ENCODE data around the gene STXBP3.
"Not testable (repeated sequence)": the region's sequence is repeated elsewhere in the genome, so short reads cannot be mapped to it uniquely, and the experiment has no call there.

Gene STXBP3

GRCh38 chr1:108728327-108728923 is 18.0 kb upstream of the STXBP3 start:
- no peak for DNase-seq (ENCODE audit: low read depth in 2 of 2)

- DNase-seq (ENCODE audit: low read depth in 2 of 2), result no peak
Observed at GRCh38 chr1:108729481-108729880, 17.0 kb upstream of the STXBP3 start.

- DNase-seq (ENCODE audit: low read depth in 2 of 2), result no peak
Observed at GRCh38 chr1:108732398-108732797, 14.1 kb upstream of the STXBP3 start.

GRCh38 chr1:108734171-108734865 is 12.2 kb upstream of the STXBP3 start:
- no peak for DNase-seq (ENCODE audit: low read depth in 2 of 2)

DNA sequence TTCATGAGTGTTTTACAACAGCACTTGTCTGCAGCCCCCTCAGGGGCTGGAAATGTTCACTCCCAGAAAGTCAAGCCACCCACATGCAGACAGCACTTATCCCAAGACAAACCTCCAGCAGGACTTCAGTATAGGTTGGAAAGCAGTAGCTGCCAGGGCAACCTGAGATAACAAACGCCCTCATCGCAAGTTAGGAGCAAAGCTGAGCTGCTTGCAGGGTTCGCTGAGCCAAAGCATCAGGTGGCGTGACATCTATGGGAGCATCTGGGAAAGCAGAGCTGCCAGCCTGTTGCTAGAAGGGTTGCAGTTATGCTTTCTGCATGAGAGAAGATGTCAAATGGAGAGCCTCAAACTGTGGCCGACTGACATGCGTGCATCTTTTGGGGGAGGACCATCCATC is 4.2 kb upstream of the STXBP3 start:
- DNase-seq (ENCODE audit: low read depth in 2 of 2), result no peak

DNA sequence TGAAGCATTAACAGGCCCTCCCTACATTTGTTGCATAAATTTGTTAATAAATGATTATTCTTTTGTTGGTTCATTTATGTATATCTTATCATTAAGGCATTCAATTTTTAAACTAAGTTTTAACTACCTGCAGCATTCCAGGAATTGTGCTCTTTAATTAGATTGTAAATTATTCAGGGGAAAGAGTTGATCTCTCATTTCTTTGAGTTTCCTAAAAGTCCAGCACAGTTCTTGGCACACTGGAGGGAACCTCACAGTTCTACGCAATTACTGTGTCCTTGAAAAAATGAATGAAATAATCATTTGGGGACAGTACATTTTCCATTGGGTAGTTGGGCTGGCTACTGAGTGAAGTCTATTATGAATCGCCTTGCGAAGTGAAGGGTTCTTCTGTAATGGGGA is 493 bp upstream of the STXBP3 start:
- DNase-seq (ENCODE audit: low read depth in 2 of 2), result no peak

DNA sequence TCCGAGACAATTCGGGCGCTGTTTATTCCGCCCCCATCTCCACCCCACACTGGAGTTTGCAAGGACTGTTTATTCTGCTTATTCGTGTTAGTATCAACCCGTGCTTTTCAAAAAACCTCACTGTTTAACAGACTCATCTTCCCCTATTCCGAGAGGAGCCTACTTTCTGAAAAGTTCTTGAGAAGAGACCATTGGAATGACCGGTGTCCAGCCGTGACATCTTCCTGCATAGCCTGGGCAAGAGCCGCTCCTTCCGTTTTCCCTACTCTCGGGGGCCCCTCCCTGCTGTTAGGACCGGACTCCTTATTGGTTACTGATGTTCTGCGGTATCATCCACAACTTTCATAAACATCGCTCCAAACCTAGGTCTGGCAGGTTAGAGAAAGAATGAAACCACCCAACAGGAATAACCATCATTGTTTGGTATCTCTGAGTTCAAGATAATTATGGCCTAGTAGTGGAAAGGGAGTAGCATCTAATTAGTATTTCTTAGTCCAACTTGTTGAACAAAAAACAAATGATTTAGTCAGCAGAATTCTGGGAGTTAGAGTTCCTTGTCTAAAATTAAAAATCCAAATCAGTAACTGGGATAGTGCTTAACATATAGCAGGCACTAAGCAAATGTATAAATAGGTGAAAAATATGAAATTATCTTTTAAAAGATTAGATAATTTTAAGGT is 837 bp downstream of the STXBP3 start:
- peak; percentile 13 to 31 for DNase-seq (ENCODE audit: low read depth in 2 of 2)

GRCh38 chr1:108747898-108748297 is 1.4 kb downstream of the STXBP3 start:
- no peak for DNase-seq (ENCODE audit: low read depth in 2 of 2)

DNA sequence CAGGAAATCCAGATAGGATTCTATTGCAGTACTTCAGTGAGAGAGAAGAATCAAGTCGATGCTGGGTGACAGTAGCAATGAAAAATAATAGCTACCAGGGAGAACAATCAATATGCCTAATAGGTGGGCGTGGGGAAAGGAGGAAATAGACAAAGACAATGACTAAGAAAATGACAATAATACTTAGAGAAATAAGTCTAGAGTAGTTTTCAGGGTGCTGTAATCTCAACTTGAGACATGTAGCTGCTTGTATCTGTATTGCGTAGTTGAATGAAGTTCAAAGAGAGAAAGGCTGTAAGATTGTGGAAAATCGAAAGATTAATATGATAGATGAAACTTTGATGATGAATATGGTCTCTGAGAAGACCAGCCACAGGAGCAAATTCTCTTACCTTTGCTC is 2.6 kb downstream of the STXBP3 start:
- DNase-seq (ENCODE audit: low read depth in 2 of 2), result no peak

DNA sequence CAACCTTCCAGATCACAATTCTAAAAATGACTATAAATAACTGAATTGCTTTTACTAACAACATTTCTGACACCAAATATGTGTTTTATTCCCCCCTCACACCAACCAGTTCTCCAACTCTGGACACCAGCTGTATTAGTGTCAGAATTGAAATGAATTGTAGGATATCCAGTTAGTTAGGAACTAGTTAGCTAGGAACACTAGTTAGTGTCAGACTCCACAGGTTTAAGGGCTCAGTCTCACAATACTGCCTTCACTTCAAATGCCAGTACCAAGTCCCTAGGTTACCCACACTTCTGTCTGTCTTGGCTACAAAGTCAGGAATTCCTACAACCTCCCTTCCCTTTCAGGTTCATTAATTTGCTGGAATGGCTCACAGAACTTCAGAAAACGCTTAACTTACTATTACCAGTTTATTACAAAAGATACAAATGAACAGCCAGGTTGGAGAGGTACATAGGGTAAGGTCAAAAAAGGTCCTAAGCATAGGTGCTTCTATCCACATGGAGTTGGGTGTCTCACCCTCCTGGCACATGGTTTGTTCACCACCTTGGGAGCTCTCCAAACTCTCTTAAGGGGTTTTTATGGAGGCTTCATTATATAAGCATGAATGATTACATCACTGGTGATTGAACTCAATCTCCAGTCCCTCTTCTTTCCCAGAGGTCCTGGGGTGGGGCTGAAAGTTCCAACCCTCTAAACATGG is 4.2 kb downstream of the STXBP3 start:
- DNase-seq (ENCODE audit: low read depth in 2 of 2), result no peak

DNA sequence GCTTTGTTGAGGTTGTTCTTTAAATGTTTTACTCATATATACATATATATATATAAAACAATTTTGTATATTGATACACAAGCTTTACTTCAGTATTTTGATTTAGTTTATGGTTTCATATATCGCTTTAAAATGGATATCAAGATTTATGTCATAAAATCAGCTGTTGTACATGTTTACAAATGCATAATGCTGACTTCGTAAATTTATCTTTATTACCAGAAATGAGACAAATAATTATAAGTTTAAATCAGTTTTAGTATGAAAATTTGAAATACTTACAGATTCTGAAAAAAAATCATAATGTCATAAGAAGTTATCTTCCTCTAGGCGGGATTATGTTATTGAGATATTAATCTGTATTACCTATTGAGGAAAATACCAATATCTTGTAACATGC is 6.9 kb downstream of the STXBP3 start:
- no peak for DNase-seq (ENCODE audit: low read depth in 2 of 2)

DNA sequence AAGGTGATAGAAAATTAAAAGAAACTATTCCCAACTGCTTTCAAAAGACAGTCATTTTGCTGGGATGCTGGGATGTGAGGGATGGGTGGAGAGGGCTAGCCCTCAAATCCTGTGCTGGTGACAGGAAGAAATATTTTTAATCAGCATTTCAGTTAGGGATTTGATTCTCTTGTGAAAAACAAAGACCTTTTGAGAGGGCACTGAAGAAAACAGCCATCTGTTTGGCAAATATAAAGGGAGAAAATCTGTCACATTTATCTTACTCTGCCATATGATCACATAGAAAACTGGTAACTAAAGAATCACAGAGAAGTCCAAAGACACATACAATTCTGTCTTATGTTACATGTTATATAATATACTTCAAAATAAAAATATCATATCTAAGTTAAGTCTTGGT is 12.3 kb downstream of the STXBP3 start:
- DNase-seq (ENCODE audit: low read depth in 2 of 2), result no peak

GRCh38 chr1:108767115-108767514 is 20.6 kb downstream of the STXBP3 start:
- no peak for DNase-seq (ENCODE audit: low read depth in 2 of 2)

DNA sequence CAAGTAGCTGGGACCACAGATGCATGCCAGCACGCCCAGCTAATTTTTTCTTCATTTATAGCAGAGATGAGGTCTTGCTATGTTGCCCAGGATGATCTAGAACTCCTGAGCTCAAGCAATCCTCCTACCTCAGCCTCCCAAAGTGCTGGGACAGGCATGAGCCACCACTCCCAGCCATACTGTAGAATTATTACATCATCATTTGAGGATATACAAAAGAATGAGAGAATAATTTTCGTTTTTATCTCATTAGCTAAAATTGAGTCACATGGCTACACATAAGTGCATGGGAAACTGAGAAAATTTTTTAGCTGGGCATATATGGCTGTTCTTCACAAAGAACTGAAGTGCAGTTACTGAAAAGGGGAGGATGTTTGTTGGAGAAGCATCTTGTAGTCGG is 21.2 kb downstream of the STXBP3 start:
- DNase-seq (ENCODE audit: low read depth in 2 of 2), result no peak

DNA sequence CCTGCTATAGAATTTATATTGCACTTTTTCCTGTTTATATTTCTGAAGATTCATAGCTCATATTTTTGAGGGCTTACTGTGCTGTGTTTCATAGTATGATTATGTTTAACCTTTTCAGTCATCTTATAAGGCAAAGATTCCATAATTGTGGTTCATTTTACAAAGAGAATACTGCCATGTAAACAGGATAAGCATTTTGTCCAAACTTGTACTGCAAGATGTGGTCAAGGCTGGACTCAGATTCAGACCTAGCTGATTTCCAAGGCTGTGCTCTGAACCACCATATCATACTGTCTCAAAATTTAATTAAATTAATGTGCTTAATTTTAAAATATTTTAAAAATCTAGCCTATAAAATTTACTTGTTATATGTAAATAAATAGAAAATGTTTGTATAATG is 31.4 kb downstream of the STXBP3 start:
- no peak for DNase-seq (ENCODE audit: low read depth in 2 of 2)

DNA sequence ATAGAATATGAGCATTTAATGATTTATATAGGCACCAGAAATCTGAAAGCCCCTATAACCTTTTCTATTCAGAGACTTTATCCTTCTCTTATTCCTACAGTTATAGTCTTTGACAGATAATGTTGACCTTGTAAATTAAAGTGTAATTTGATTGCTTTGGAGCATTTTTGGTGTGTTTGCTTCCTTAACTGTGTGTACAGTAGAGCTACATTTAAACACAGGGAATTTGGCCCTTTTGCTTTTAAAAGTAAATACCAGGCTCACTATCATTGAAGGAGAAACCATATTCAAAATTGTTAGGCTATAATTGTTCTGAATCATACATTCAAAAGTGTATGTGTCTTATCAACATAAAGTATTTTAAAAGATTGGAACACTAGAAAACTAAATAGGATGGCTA is 33.0 kb downstream of the STXBP3 start:
- no peak for DNase-seq (ENCODE audit: low read depth in 2 of 2)

DNA sequence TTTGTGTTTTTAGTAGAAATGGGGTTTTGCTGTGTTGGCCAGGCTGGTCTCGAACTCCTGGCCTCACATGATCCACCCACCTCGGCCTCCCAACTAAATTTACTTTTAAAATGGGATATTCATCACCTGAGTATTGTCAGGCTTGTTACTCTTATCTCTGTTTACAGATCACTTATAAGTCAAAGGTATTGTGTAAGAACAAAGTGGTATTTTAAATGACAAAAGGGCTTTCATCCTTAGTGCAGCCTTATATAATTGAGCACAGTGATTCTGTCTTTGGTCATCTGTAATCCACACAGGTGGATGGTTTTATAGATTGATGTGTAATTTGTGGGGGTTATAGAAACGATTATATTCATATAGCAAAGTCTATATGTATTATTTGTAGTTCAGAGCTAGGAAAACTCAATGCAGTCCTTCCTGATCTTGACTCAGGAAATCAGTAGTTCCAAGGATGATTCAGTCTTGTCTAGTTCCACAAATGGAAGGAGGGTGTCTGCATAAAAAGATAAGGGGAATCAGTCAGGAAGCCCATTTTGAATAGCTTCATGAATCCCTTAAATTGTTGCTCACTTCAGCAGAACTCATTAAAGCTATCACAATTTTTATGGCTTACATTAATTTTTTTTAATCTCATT is 34.6 kb downstream of the STXBP3 start:
- no peak for DNase-seq (ENCODE audit: low read depth in 2 of 2)

DNA sequence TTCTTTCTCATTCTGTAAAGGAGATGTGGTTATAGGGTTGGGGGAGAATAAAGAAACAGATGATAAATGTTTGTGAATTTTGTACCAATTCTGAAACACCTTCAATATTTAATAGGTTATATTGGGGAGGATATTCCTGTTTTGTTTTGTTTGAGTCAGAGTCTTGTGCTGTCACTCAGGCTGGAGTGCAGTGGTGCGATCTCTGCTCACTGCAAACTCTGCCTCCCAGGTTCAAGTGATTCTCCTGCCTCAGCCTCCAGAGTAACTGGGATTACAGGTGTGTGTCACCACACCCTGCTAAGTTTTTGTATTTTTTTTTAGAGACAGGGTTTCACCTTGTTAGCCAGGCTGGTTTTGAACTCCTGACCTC is 35.1 kb downstream of the STXBP3 start:
- not testable (repeated sequence) for DNase-seq (ENCODE audit: low read depth in 2 of 2)

DNA sequence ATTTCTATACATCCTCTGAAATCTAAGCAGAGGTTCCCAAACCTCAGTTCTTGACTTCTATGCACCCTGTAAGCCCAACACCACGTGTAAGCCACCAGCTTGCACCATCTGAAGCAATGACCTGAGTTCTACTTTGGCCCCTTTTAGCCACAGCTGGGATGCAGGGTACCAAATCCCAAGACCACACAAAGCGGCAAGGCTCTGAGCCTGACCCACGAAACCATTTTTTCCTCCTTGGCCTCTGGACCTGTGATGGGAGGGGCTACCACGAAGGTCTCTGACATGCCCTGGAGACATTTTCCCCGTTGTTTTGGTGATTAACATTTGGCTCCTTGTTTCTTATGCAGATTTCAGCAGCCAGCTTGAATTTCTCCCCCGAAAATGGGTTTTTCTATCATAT is 38.8 kb downstream of the STXBP3 start:
- DNase-seq (ENCODE audit: low read depth in 2 of 2), result no peak

DNA sequence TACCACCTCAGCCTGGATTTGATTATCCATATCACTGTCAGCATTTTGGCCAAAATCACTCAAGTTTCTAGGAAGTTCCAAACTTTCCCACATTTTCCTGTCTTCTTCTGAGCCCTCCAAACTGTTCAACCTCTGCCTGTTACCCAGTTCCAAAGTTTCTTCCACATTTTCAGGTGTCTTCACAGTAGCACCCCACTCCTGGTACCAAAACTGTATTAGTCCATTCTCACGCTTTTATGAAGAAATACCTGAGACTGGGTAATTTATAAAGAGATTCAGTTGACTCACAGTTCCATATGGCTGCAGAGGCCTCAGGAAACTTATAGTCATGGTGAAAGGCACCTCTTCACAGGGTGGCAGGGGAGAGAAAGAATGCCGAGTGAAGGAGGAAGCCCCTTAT is 39.4 kb downstream of the STXBP3 start:
- no peak for DNase-seq (ENCODE audit: low read depth in 2 of 2)

DNA sequence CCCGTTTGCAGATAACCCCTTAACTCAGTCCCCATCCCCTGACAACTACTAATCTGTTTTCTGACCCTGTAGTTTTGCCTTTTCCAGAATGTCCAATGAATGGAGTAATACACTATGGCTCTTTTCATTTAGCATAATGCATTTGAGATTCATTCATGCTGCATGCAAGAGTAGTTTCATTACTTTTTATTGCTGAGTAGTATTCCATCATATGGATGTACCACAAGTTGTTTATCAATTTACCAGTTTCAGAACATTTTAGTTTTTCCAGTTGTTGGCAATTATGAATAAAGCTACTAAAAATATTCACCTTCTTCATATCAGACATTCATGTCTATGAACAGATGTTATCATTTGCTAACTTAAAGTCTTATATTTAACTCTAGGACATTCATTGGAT is 45.3 kb downstream of the STXBP3 start:
- DNase-seq (ENCODE audit: low read depth in 2 of 2), result no peak

- no peak for DNase-seq (ENCODE audit: low read depth in 2 of 2)
Observed at GRCh38 chr1:108792420-108792819, 45.9 kb downstream of the STXBP3 start.
